HG03045 (cell line): ENCODE data around the gene HSD17B8.

Experiments
- ATAC-seq: cut with Tn5 transposase; IDR thresholded peaks from one replicate; pipeline ENCODE4 v1.9.1; 2021; ENCODE audit warnings: mild to moderate bottlenecking, moderate library complexity; ENCODE audit not compliant: unreplicated experiment

The HSD17B8 gene

GRCh38 chr6:33171016-33171879 lies 33.2 kb upstream of the HSD17B8 start:
- ATAC-seq = no peak

GRCh38 chr6:33171880-33172687 lies 32.4 kb upstream of the HSD17B8 start:
- ATAC-seq = no peak

GRCh38 chr6:33172688-33173534 lies 31.5 kb upstream of the HSD17B8 start:
- ATAC-seq = no peak

- no peak for ATAC-seq
Measured at GRCh38 chr6:33173535-33174180, 30.8 kb upstream of the HSD17B8 start.

GRCh38 chr6:33174784-33175183 lies 29.7 kb upstream of the HSD17B8 start:
- ATAC-seq = no peak

GRCh38 chr6:33175436-33176069 lies 28.9 kb upstream of the HSD17B8 start:
- ATAC-seq = no peak

GRCh38 chr6:33176906-33177305 lies 27.5 kb upstream of the HSD17B8 start:
- no peak for ATAC-seq

- ATAC-seq = no peak
Measured at GRCh38 chr6:33177552-33178446, 26.7 kb upstream of the HSD17B8 start.

GRCh38 chr6:33178755-33179475 lies 25.5 kb upstream of the HSD17B8 start:
- no peak for ATAC-seq

- ATAC-seq = no peak
Measured at GRCh38 chr6:33181141-33181540, 23.3 kb upstream of the HSD17B8 start.

GRCh38 chr6:33183071-33183683 lies 21.3 kb upstream of the HSD17B8 start:
- ATAC-seq = no peak

GRCh38 chr6:33185190-33185589 lies 19.3 kb upstream of the HSD17B8 start:
- ATAC-seq = no peak

GRCh38 chr6:33185654-33186187 lies 18.7 kb upstream of the HSD17B8 start:
- no peak for ATAC-seq

GRCh38 chr6:33187809-33188208 lies 16.6 kb upstream of the HSD17B8 start:
- ATAC-seq = no peak

GRCh38 chr6:33189164-33189563 lies 15.3 kb upstream of the HSD17B8 start:
- no peak for ATAC-seq

GRCh38 chr6:33189625-33190448 lies 14.6 kb upstream of the HSD17B8 start:
- ATAC-seq = no peak
